ENCODE data around the gene SNX21.

Gene SNX21

GRCh38 chr20:45850238-45850637 lies 16.6 kb downstream of the SNX21 start:
- H4K20me1 ChIP-seq = peaks cover 0 to 9% (median 0%) of the 10 kb centered on the region in 11 experiments; a peak in 2 of 22 replicates
- no peak overlapping the region for H3K27ac ChIP-seq
- no peaks in the 10 kb centered on the region for H3K9me3 ChIP-seq (replicated peaks in 1 of 11)
- no peaks in the 10 kb centered on the region for H3K27me3 ChIP-seq
- no peak overlapping the region for H3K4me3 ChIP-seq
- H3K4me1 ChIP-seq = peaks cover 0 to 9% (median 6%) of the 10 kb centered on the region in 10 experiments; a peak in 14 of 20 replicates
- no peak overlapping the region for H3K4me2 ChIP-seq
- TF ChIP-seq Cebpa-rat (IDR thresholded peaks at IDR 0.05) = no peak
- H3K36me3 ChIP-seq = peaks cover 65 to 99% (median 82%) of the 10 kb centered on the region in 11 experiments
- no peak overlapping the region for H3K9ac ChIP-seq

GRCh38 chr20:45850926-45851325 lies 17.3 kb downstream of the SNX21 start:
- TF ChIP-seq Cebpa-rat (IDR thresholded peaks at IDR 0.05) = no peak
- no peaks in the 10 kb centered on the region for H3K9me3 ChIP-seq (replicated peaks in 1 of 11)
- no peak overlapping the region for H3K27ac ChIP-seq
- no peak overlapping the region for H3K9ac ChIP-seq
- H4K20me1 ChIP-seq = peaks cover 0 to 9% (median 0%) of the 10 kb centered on the region in 11 experiments; a peak in 2 of 22 replicates
- H3K27me3 ChIP-seq = no peaks in the 10 kb centered on the region
- no peak overlapping the region for H3K4me3 ChIP-seq
- peaks cover 3 to 16% (median 13%) of the 10 kb centered on the region in 10 experiments for H3K4me1 ChIP-seq
- peaks cover 58 to 93% (median 75%) of the 10 kb centered on the region in 11 experiments for H3K36me3 ChIP-seq
- no peak overlapping the region for H3K4me2 ChIP-seq

- no peak overlapping the region for H3K9ac ChIP-seq
- no peaks in the 10 kb centered on the region for H3K9me3 ChIP-seq (replicated peaks in 1 of 11)
- peaks cover 9 to 22% (median 19%) of the 10 kb centered on the region in 10 experiments for H3K4me1 ChIP-seq
- no peaks in the 10 kb centered on the region for H3K27me3 ChIP-seq
- peaks cover 53 to 87% (median 69%) of the 10 kb centered on the region in 11 experiments for H3K36me3 ChIP-seq
- TF ChIP-seq Cebpa-rat (IDR thresholded peaks at IDR 0.05) = no peak
- no peak overlapping the region for H3K4me2 ChIP-seq
- H3K27ac ChIP-seq = no peak overlapping the region
- H3K4me3 ChIP-seq = no peak overlapping the region
- H4K20me1 ChIP-seq = peaks cover 0 to 9% (median 0%) of the 10 kb centered on the region in 11 experiments; a peak in 1 of 22 replicates
These were observed 17.9 kb downstream of the SNX21 start for GRCh38 chr20:45851501-45851900.

- Histone ChIP-seq H3K9me3 (replicated peaks in 1 of 11) (no peaks in the 10 kb centered on the region), H3K4me2 (no peak overlapping the region), H3K9ac (no peak overlapping the region), H3K4me3 (no peak overlapping the region), H3K36me3 (peaks cover 45 to 79% (median 62%) of the 10 kb centered on the region in 11 experiments; a peak in 21 of 22 replicates), H4K20me1 (peaks cover 0 to 9% (median 0%) of the 10 kb centered on the region in 11 experiments; a peak in 1 of 22 replicates), H3K27me3 (no peaks in the 10 kb centered on the region), H3K4me1 (peaks cover 12 to 25% (median 22%) of the 10 kb centered on the region in 10 experiments), H3K27ac (no peak overlapping the region)
- no peak for TF ChIP-seq Cebpa-rat (IDR thresholded peaks at IDR 0.05)
These were observed 18.7 kb downstream of the SNX21 start for GRCh38 chr20:45852326-45852725.

- Histone ChIP-seq H3K36me3 (peaks cover 33 to 67% (median 51%) of the 10 kb centered on the region in 11 experiments; a peak in 21 of 22 replicates), H3K4me3 (no peak overlapping the region), H3K27me3 (no peaks in the 10 kb centered on the region), H3K4me2 (no peak overlapping the region), H3K9me3 (replicated peaks in 1 of 11) (no peaks in the 10 kb centered on the region), H4K20me1 (peaks cover 0 to 7% (median 0%) of the 10 kb centered on the region in 11 experiments; a peak in 1 of 22 replicates), H3K4me1 (peaks cover 18 to 31% (median 28%) of the 10 kb centered on the region in 10 experiments), H3K27ac (no peak overlapping the region), H3K9ac (0 out of 22 replicates have a peak overlapping the region, but pooled peaks of 1 of the 11 experiments have one; percentile 29)
- TF ChIP-seq Cebpa-rat (IDR thresholded peaks at IDR 0.05) = no peak
These were observed 19.9 kb downstream of the SNX21 start for GRCh38 chr20:45853484-45853883.

GRCh38 chr20:45857114-45857881 lies 23.7 kb downstream of the SNX21 start, which contains the start of the genes ACOT8 and ZSWIM3:
Gene ACOT8, minus strand, starts transcription at chr20:45857392. Its CDS starts 77 bp downstream, at chr20:45857315.
Gene ZSWIM3, plus strand, starts transcription at chr20:45857614. Its CDS starts 212 bp downstream, at chr20:45857826.
- Histone ChIP-seq H3K27me3 (no peaks in the 10 kb centered on the region), H3K27ac (peak within 1 kb of the TSS; percentile 68 to 85 (median 80)), H3K9ac (peak within 1 kb of the TSS; percentile 80 to 92 (median 85)), H3K36me3 (peaks cover 16 to 29% (median 25%) of the 10 kb centered on the region in 11 experiments; a peak in 20 of 22 replicates), H3K4me3 (peak within 1 kb of the TSS; percentile 76 to 97 (median 84)), H3K4me2 (peak within 1 kb of the TSS; percentile 86 to 98 (median 94)), H3K4me1 (peaks cover 25 to 53% (median 37%) of the 10 kb centered on the region in 10 experiments), H3K9me3 (replicated peaks in 1 of 11) (no peaks in the 10 kb centered on the region), H4K20me1 (no peaks in the 10 kb centered on the region)
- TF ChIP-seq Cebpa-rat (IDR thresholded peaks at IDR 0.05) = no peak

GRCh38 chr20:45857882-45858216 lies 24.2 kb downstream of the SNX21 start:
- peak overlapping the region; percentile 63 to 85 (median 78); a peak in 21 of 22 replicates for H3K27ac ChIP-seq
- H3K4me2 ChIP-seq = peak overlapping the region; percentile 81 to 96 (median 89)
- peak overlapping the region; percentile 78 to 92 (median 85) for H3K9ac ChIP-seq
- peaks cover 25 to 53% (median 37%) of the 10 kb centered on the region in 10 experiments for H3K4me1 ChIP-seq
- H3K36me3 ChIP-seq = peaks cover 12 to 23% (median 21%) of the 10 kb centered on the region in 11 experiments; a peak in 19 of 22 replicates
- H3K27me3 ChIP-seq = no peaks in the 10 kb centered on the region
- no peaks in the 10 kb centered on the region for H3K9me3 ChIP-seq (replicated peaks in 1 of 11)
- no peaks in the 10 kb centered on the region for H4K20me1 ChIP-seq
- TF ChIP-seq Cebpa-rat (IDR thresholded peaks at IDR 0.05) = no peak
- peak overlapping the region; percentile 76 to 97 (median 84) for H3K4me3 ChIP-seq

- peaks cover 25 to 48% (median 32%) of the 10 kb centered on the region in 10 experiments for H3K4me1 ChIP-seq
- H3K36me3 ChIP-seq = peaks cover 0 to 7% (median 2%) of the 10 kb centered on the region in 11 experiments; a peak in 13 of 22 replicates
- no peak overlapping the region; a peak in 2 of 22 replicates for H3K4me2 ChIP-seq
- H3K9me3 ChIP-seq (replicated peaks in 1 of 11) = no peaks in the 10 kb centered on the region
- H3K27ac ChIP-seq = no peak overlapping the region
- no peak overlapping the region for H3K4me3 ChIP-seq
- H3K27me3 ChIP-seq = no peaks in the 10 kb centered on the region
- no peaks in the 10 kb centered on the region for H4K20me1 ChIP-seq
- H3K9ac ChIP-seq = no peak overlapping the region
- TF ChIP-seq Cebpa-rat (IDR thresholded peaks at IDR 0.05) = no peak
These were observed 26.3 kb downstream of the SNX21 start for GRCh38 chr20:45859916-45860315.

GRCh38 chr20:45860560-45861220 lies 27.1 kb downstream of the SNX21 start:
- H3K36me3 ChIP-seq = peaks cover 0 to 3% (median 0%) of the 10 kb centered on the region in 11 experiments; a peak in 2 of 22 replicates
- peak overlapping the region in 1 of 11 experiments; percentile 7; a peak in 1 of 22 replicates for H3K4me2 ChIP-seq
- no peak overlapping the region for H3K9ac ChIP-seq
- peaks cover 21 to 46% (median 28%) of the 10 kb centered on the region in 10 experiments for H3K4me1 ChIP-seq
- H3K27ac ChIP-seq = no peak overlapping the region
- H3K27me3 ChIP-seq = no peaks in the 10 kb centered on the region
- no peaks in the 10 kb centered on the region for H4K20me1 ChIP-seq
- no peaks in the 10 kb centered on the region for H3K9me3 ChIP-seq (replicated peaks in 1 of 11)
- H3K4me3 ChIP-seq = no peak overlapping the region
- no peak for TF ChIP-seq Cebpa-rat (IDR thresholded peaks at IDR 0.05)
